GM19328 (cell line): ENCODE data around the gene PRDM16.

Experiments
- ATAC-seq: cut with Tn5 transposase; IDR thresholded peaks from one replicate; pipeline ENCODE4 v1.9.1; 2021; ENCODE audit warnings: mild to moderate bottlenecking, moderate library complexity; ENCODE audit not compliant: unreplicated experiment

PRDM16 gene

GRCh38 chr1:3419415-3420204 is 350.6 kb downstream of the PRDM16 start:
- no peak for ATAC-seq

- no peak for ATAC-seq
Measured at GRCh38 chr1:3420218-3420951, 351.4 kb downstream of the PRDM16 start.

DNA sequence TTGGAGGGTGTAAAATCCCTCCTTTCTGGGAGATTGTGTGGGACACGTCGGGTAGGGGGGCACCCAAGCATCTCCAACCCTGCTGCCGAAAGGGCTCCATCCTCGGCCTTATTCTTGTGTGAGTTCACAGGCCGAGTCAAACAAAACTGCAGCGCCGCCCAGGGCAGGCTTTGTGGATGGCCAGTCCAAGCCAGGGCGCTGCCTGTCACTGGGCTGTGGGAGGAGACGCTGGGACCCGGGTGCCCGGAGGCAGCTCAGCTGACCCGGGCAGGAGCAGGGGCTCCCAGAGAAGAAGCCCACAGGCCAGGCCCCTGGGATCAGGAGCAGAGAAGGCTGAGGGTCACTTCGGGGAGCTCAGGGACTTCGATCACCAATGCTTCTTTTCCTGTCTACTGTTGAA is 353.6 kb downstream of the PRDM16 start:
- ATAC-seq: no peak

DNA sequence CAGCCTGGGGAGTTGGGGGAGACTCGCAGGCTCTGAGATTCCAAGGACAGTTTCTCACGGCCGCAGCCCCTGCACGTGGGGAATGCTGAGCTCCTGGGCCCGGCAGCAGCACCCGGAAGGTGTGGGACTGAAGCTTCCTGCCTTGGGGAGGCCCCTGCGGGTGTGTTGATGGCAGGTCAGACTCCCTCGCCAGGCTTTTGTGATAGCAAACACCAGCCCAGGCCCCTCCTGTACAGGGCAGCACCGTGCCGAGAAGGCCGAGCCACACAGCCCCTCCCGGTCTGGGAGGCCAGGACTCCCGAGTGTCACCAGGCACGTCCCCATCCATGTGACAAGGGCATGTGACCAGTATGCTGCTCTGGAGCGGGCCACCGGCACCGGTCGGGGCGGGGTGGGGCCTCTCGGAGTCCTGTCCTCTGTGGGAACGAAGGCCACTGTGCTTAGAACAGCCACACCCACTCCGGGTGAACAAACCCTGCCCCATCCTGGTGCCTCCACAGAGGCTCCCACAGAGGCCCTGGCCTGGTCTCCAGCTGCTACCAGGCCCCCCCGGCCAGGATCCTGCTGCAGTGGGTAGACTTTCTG is 354.3 kb downstream of the PRDM16 start:
- ATAC-seq: no peak

GRCh38 chr1:3423896-3424611 is 355.1 kb downstream of the PRDM16 start:
- no peak for ATAC-seq

GRCh38 chr1:3425486-3426215 is 356.6 kb downstream of the PRDM16 start:
- ATAC-seq: no peak

GRCh38 chr1:3426956-3427535 is 358.0 kb downstream of the PRDM16 start:
- ATAC-seq: no peak

- ATAC-seq: no peak
Measured at GRCh38 chr1:3427711-3428704, 359.0 kb downstream of the PRDM16 start.

DNA sequence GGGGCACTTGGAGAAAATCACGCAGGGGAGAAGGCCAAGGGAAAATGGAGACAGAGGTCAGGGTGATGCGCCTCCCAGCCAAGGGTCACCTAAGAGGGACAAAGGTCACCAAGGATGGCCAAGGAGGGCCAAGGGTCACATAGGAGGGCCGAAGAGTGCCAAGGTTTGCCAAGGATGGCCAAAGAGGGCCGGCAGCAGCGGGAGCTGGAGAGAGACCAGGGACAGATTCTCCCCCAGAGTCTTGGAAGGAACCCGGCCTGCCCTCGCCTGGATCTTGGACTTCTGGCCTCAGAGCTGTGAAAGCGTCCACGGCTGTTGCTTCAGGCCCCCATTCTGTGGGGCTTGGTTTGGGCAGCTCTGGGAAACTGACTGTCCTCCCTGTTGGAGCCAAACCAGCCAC is 359.9 kb downstream of the PRDM16 start:
- no peak for ATAC-seq

- ATAC-seq: no peak
Measured at GRCh38 chr1:3429320-3429719, 360.3 kb downstream of the PRDM16 start.

DNA sequence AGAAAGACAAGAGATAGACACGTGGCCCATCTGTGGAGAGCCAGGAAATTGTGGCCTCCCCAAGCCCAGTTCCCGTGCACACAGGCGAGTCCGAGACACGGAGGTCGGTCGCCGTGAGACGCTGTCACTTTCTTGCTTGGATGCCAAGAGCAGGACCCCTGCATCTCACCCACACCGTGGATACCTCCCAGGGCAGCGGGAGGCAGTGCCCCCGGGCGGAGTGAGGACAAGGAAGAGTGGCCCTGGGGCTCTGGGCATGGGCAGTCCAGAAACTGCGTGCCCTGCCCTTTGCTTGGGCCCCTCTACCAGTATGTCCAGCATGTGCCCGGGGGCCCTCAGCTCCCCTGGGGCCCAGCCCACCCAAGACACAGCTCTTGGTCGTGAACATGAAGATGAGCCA is 360.8 kb downstream of the PRDM16 start:
- no peak for ATAC-seq

DNA sequence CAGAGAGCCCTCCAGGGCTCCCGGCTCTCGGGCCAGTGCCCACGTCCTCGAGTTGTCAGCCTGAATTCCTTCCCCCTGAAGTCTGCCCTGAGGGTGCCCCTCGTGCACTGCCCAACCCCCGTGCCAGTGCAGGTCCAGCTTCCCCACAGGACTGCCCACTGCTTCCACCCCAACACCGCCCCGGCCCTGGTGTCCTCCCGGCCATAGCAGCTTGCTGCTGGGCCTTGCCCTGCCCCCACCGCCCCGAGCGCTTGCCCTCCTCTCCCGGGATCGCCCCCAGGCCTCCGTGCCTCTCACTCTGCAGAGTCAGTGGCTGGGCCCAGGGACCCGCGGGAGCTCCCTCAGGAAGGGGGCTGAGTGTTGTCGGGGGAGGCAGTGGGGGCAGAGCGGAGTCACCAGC is 361.4 kb downstream of the PRDM16 start:
- no peak for ATAC-seq

DNA sequence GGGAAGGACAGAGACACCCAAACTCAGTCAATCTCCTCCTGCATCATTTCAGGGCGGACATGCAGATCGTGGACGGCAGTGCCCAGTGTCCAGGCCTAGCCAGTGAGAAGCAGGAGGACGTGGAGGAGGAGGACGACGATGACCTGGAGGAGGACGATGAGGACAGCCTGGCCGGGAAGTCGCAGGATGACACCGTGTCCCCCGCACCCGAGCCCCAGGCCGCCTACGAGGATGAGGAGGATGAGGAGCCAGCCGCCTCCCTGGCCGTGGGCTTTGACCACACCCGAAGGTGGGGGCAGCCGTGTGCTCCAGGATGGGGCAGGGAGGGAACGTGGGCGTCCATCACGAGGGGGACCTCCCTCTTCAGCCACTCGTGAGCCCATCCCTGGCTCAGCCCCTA is 361.8 kb downstream of the PRDM16 start:
- no peak for ATAC-seq

DNA sequence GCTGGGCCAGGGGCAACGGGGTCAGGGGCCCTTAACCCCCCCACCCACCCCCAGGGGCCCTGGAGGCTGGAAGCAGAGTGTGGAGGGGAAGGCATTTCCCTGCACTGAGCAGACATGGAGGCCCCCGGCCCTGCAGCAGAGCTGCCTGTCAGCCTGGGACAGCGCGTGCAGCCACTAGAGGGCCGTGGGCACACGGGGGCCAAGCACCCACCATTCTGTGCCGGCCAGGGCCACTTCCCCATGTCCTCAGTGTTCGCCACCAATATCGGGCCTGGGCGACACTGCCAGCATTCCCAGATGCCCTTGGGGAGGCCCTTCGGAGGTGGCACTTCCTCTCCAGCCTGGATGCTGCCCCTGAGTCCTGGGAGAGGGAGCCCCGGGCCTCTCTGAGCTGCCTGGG is 362.3 kb downstream of the PRDM16 start:
- ATAC-seq: no peak

DNA sequence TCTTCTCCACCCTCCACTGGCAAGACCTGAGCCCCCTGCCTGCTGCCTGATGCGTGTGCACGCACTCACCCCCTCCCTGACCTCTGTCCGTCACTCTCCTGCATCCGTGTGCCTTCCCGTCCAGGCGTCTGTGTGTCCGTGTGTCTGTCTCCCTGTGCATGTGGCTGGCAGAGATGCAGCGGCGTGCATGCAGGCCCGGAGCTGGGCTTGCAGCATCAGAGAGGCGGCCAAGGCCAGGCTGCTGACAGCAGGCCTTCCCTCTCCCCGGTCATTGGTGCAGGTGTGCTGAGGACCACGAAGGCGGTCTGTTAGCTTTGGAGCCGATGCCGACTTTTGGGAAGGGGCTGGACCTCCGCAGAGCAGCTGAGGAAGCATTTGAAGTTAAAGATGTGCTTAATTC is 362.7 kb downstream of the PRDM16 start:
- no peak for ATAC-seq

- no peak for ATAC-seq
Measured at GRCh38 chr1:3432306-3432705, 363.3 kb downstream of the PRDM16 start.

DNA sequence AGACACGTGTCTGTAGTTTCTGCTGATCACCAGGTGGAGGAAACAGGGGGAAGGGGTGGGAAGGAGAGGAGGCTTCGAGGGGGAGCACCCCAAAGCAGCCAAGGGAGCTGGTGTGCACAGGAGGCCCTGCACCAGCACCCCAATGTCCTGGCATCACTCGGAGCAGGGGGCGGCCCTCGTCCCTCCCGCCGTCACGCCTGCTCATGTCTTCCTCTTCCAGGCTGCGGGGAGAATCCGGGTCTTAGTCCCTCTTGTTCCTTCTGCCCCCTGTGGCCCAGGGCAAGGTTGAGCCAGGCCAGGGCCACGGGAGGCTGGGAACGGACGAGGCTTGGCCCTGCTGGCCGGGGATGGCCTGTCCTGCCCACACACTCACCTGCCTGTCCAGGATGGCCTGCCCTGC is 364.1 kb downstream of the PRDM16 start:
- ATAC-seq: no peak

DNA sequence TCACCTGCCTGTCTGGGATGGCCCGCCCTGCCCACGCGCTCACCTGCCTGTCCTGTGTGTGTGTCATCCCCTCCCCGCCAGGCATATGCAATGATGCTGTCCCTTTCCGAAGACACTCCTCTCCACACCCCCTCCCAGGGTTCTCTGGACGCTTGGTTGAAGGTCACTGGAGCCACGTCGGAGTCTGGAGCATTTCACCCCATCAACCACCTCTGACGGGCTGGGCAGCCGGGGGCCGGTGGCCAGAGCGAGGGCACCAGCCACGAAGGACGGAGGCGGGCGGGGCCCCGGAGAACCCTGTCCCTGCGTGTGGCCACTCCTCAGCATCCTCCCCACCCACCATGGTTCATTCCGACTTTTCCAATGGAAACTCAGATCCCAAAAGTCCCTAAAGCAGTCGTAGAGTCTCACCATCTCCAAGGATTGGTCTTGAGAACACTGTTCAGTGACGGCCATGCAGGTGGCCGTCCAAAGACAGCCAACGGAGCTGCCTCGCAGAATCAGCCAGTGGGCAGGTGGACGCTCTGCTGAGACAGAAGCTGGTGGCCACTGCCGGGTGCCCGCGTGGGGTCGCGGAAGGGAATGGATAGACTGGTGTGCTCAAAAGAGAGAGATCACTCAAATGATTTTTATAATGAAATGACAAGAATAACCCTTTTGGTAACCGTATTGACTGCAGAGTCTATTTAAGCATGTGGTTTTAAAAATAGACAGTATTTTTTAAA is 364.8 kb downstream of the PRDM16 start:
- ATAC-seq: no peak
